ENCODE data around the gene HEPACAM2. TPM values are rescaled to one million over a fixed set of nuclear protein-coding genes. Genes with fewer than 3 reads are reported as not detected.

The HEPACAM2 gene
- total and polyA plus RNA-seq, 2 donors (not counting 3 experiments of a cell fraction or from before 2014, with no cell fraction given) = not detected

- ChIA-PET CTCF (interaction anchor here (1.0 kb wide), 1 partner anchor 38 kb away, joined by 4 read pairs; no protein-coding TSS in a partner anchor), POLR2A (no interaction called here)
- intact Hi-C loops (cut with micrococcal nuclease) = no loop called here
- TF ChIP-seq POLR2A (IDR thresholded peaks at IDR 0.05; ENCODE audit: low read depth, low read length) (no peak), GATA2 (IDR thresholded peaks at IDR 0.05; ENCODE audit: insufficient read depth, insufficient read length, low read depth, low read length) (no peak), FOS (IDR thresholded peaks at IDR 0.05; ENCODE audit: borderline replicate concordance, insufficient read depth, low read length) (no peak), EZH2 (IDR thresholded peaks at IDR 0.05; ENCODE audit: borderline replicate concordance, low read depth, low read length, severe bottlenecking) (no peak), CTCF (IDR thresholded peaks at IDR 0.05; ENCODE audit: extremely low read depth in 1 of 2, insufficient read depth in 1 of 2, low read depth in 1 of 2, low read length in 2 of 2) (no peak), POLR2AphosphoS5 (IDR thresholded peaks at IDR 0.05; ENCODE audit: insufficient read depth, low read depth, low read length) (no peak), MYC (IDR thresholded peaks at IDR 0.05; ENCODE audit: low read depth, low read length) (no peak), JUN (IDR thresholded peaks at IDR 0.05; ENCODE audit: borderline replicate concordance, insufficient read depth, insufficient read length, low read depth) (no peak)
- TF ChIP-seq, protein P1, sequence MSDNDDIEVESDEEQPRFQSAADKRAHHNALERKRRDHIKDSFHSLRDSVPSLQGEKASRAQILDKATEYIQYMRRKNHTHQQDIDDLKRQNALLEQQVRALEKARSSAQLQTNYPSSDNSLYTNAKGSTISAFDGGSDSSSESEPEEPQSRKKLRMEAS (IDR thresholded peaks at IDR 0.05; ENCODE audit: insufficient read depth, insufficient read length) = no peak
- H3K27me3 ChIP-seq (ENCODE audit: control insufficient read depth in 2 of 2, insufficient read depth in 2 of 2, low read length in 2 of 2) = peaks cover 6 to 46% of the 10 kb centered on the region in 2 experiments
- H3K9ac ChIP-seq (replicated peaks; ENCODE audit: extremely low read depth, insufficient read depth, low read length) = no peak overlapping the region
- no peak overlapping the region for H3K4me2 ChIP-seq (ENCODE audit: insufficient read depth, low read length)
- no peaks in the 10 kb centered on the region for H4K20me1 ChIP-seq (replicated peaks; ENCODE audit: control insufficient read depth, extremely low read depth, insufficient read depth, low read length)
- H3K9me1 ChIP-seq (replicated peaks; ENCODE audit: control insufficient read depth, extremely low read depth, insufficient read depth, low read length) = no peaks in the 10 kb centered on the region
- no TSS peak for BruUV-seq (replicated peaks)
- no peaks in the 10 kb centered on the region for H3K79me2 ChIP-seq (ENCODE audit: control insufficient read depth, insufficient read depth, low read length)
- DNase-seq (ENCODE audit: low read depth, low spot score) (no peak), FAIRE-seq (no peak)
- H3K4me1 ChIP-seq (ENCODE audit: control insufficient read depth, extremely low read depth, insufficient read depth, low read length) = no peaks in the 10 kb centered on the region
- H3K9me3 ChIP-seq (replicated peaks; ENCODE audit: control insufficient read depth, insufficient read depth, low read length) = no peaks in the 10 kb centered on the region
- no peaks in the 10 kb centered on the region for H3K36me3 ChIP-seq (ENCODE audit: control insufficient read depth in 2 of 2, extremely low read depth in 1 of 2, insufficient read depth in 2 of 2, low read length in 2 of 2)
- dilution Hi-C loops (cut with MboI; ENCODE audit: extremely low pct_ligation_motif_present, low sequenced_read_pairs) = no loop called here
- no peak overlapping the region for H3K4me3 ChIP-seq (replicated peaks in 1 of 3; ENCODE audit: insufficient read depth in 1 of 3, low read depth in 1 of 3, low read length in 3 of 3)
- no peak overlapping the region for H2AFZ ChIP-seq (ENCODE audit: low read depth, low read length)
- no peak overlapping the region for H3K27ac ChIP-seq (ENCODE audit: insufficient read depth, low read depth, low read length)
Observed at GRCh38 chr7:93188870-93189634, 37.2 kb downstream of the HEPACAM2 start.

Data from endothelial cell of umbilical vein (primary cell).